IMR-90 (cell line): ENCODE data around the gene KRI1. TPM values are rescaled to one million over a fixed set of nuclear protein-coding genes. Genes with fewer than 3 reads are reported as not detected.

Experiments used
- ATAC-seq: fragments of 200-7000 bp; cut with Tn5 transposase; 2 replicates; pipeline ENCODE4 v1.9.1; 2020; ENCODE audit warnings: low read depth, mild to moderate bottlenecking, moderate library complexity
- BruUV-seq: library from RNA; stranded (reverse); fragments of 400-500 nt; replicated peaks from 2 replicates; lab custom pipeline; 2021; lab: Mats Ljungman, UMichigan
- CTCF ChIA-PET: fragments of 300-600 bp; formaldehyde crosslinking; extraction: SDS; loops from one replicate; lab custom pipeline; 2021; ENCODE audit warnings: antibody characterized with exemption; lab: Yijun Ruan, JAX
- POLR2A ChIA-PET: fragments of 300-600 bp; sonication (Branson Sonifier 250); formaldehyde crosslinking; loops from one replicate; lab custom pipeline; 2022; ENCODE audit warnings: antibody characterized with exemption; ENCODE audit not compliant: unreplicated experiment; lab: Charles Lee
- DNase-seq: peaks from one replicate; pipeline ENCODE4 v3.0.0; 2013
- H2AFZ ChIP-seq: replicated peaks from 2 replicates; pipeline ENCODE3; 2013; ENCODE audit warnings: low read length, mild to moderate bottlenecking; ENCODE audit not compliant: poor library complexity
- H2AK5ac ChIP-seq: 2 replicates; pipeline ENCODE4 v1.6.1; 2013; ENCODE audit warnings: low read depth, low read length, inconsistent platforms
- H2AK9ac ChIP-seq: replicated peaks from 2 replicates; pipeline ENCODE3; 2013; ENCODE audit warnings: mild to moderate bottlenecking, low read depth, low read length, moderate library complexity; ENCODE audit not compliant: poor library complexity
- H2BK120ac ChIP-seq: 2 replicates; pipeline ENCODE4 v1.6.1; 2013; ENCODE audit warnings: low read depth, low read length, inconsistent platforms
- H2BK15ac ChIP-seq: 3 replicates; pipeline ENCODE4 v1.6.1; 2013; ENCODE audit warnings: low read depth, low read length, inconsistent platforms
- H2BK20ac ChIP-seq: 2 replicates; pipeline ENCODE4 v1.6.1; 2013; ENCODE audit warnings: low read depth, mild to moderate bottlenecking, inconsistent platforms, low read length, moderate library complexity
- H2BK5ac ChIP-seq: 2 replicates; pipeline ENCODE4 v1.6.1; 2013; ENCODE audit warnings: mild to moderate bottlenecking, low read depth, low read length, inconsistent platforms; ENCODE audit not compliant: poor library complexity, severe bottlenecking
- H3K14ac ChIP-seq: replicated peaks from 2 replicates; pipeline ENCODE4 v1.6.1; 2013; ENCODE audit warnings: low read depth, low read length, inconsistent platforms
- H3K18ac ChIP-seq: 2 replicates; pipeline ENCODE4 v1.6.1; 2013; ENCODE audit warnings: low read depth, low read length, control low read depth
- H3K23ac ChIP-seq: 2 replicates; pipeline ENCODE4 v1.6.1; 2013; ENCODE audit warnings: low read depth, low read length, inconsistent platforms
- H3K27ac ChIP-seq: 2 replicates; pipeline ENCODE4 v1.5.1; 2013; ENCODE audit warnings: mild to moderate bottlenecking, control low read depth, low read length; ENCODE audit not compliant: insufficient read depth
- H3K27me3 ChIP-seq: 2 replicates; pipeline ENCODE4 v1.6.1; 2013; ENCODE audit warnings: low read length; ENCODE audit not compliant: control insufficient read depth, insufficient read depth
- H3K36me3 ChIP-seq: 2 replicates; pipeline ENCODE4 v1.6.1; 2013; ENCODE audit warnings: low read length, mixed read lengths; ENCODE audit not compliant: control insufficient read depth, insufficient read depth
- H3K4ac ChIP-seq: 2 replicates; pipeline ENCODE4 v1.6.1; 2013; ENCODE audit warnings: low read depth, low read length, inconsistent platforms
- H3K4me1 ChIP-seq: 2 replicates; pipeline ENCODE4 v1.6.1; 2013; ENCODE audit warnings: low read length, mixed read lengths; ENCODE audit not compliant: control insufficient read depth, insufficient read depth
- H3K4me2 ChIP-seq: 2 replicates; pipeline ENCODE4 v1.6.1; 2013; ENCODE audit warnings: low read depth, mild to moderate bottlenecking, control low read depth, low read length, moderate library complexity
- H3K4me3 ChIP-seq: 2 replicates; pipeline ENCODE4 v1.5.1; 2013; ENCODE audit warnings: low read depth, mild to moderate bottlenecking, control low read depth, low read length, moderate library complexity; ENCODE audit not compliant: insufficient read depth
- H3K56ac ChIP-seq: 2 replicates; pipeline ENCODE4 v1.6.1; 2013; ENCODE audit warnings: low read length, inconsistent platforms; ENCODE audit not compliant: insufficient read depth; ENCODE audit errors: extremely low read depth
- H3K79me1 ChIP-seq, 2 experiments: 2 replicates each; pipeline ENCODE4 v1.6.1; 2013; ENCODE audit warnings: low read length in 2 of 2, inconsistent platforms in 1 of 2, low read depth in 1 of 2
- H3K9ac ChIP-seq: 2 replicates; pipeline ENCODE4 v1.6.1; 2013; ENCODE audit warnings: low read depth, low read length, control low read depth
- H3K9me1 ChIP-seq: 2 replicates; pipeline ENCODE4 v1.6.1; 2013; ENCODE audit warnings: low read length, inconsistent platforms; ENCODE audit not compliant: insufficient read depth
- H3K9me3 ChIP-seq: 2 replicates; pipeline ENCODE4 v1.6.1; 2013; ENCODE audit warnings: low read length; ENCODE audit not compliant: control insufficient read depth, insufficient read depth
- H4K20me1 ChIP-seq: 2 replicates; pipeline ENCODE4 v1.6.1; 2013; ENCODE audit warnings: low read length, inconsistent platforms; ENCODE audit not compliant: insufficient read depth
- H4K5ac ChIP-seq: 2 replicates; pipeline ENCODE4 v1.6.1; 2013; ENCODE audit warnings: mild to moderate bottlenecking, low read depth, low read length, control low read depth
- H4K8ac ChIP-seq, 2 experiments: 2 replicates each; pipeline ENCODE4 v1.6.1; 2013; ENCODE audit warnings: low read depth in 2 of 2, low read length in 2 of 2, control low read depth in 1 of 2, inconsistent platforms in 1 of 2
- H4K91ac ChIP-seq: 2 replicates; pipeline ENCODE4 v1.6.1; 2013; ENCODE audit warnings: low read depth, low read length, inconsistent platforms; ENCODE audit not compliant: insufficient read depth
- BHLHE40 ChIP-seq: fragments of 150-350 bp; IDR thresholded peaks from 2 replicates; pipeline ENCODE4 v1.6.1; 2016; ENCODE audit warnings: mild to moderate bottlenecking, low read depth, low read length
- CEBPB ChIP-seq: IDR thresholded peaks from 2 replicates; pipeline ENCODE4 v1.6.1; 2012; ENCODE audit warnings: low read depth, low read length, improper control_type of control experiment
- CTCF ChIP-seq: conservative IDR thresholded peaks from 2 replicates; pipeline ENCODE4 v1.5.1; 2012; ENCODE audit warnings: mild to moderate bottlenecking, low read depth, low read length, improper control_type of control experiment
- ELK1 ChIP-seq: fragments of 150-350 bp; IDR thresholded peaks from 2 replicates; pipeline ENCODE4 v1.6.1; 2016; ENCODE audit warnings: low read depth, mild to moderate bottlenecking, low read length, moderate library complexity, borderline replicate concordance
- FOS ChIP-seq: fragments of 150-350 bp; IDR thresholded peaks from 2 replicates; pipeline ENCODE4 v1.6.1; 2016; ENCODE audit warnings: low read depth, low read length
- MAFK ChIP-seq: IDR thresholded peaks from 2 replicates; pipeline ENCODE4 v1.6.1; 2012; ENCODE audit warnings: low read depth, low read length, improper control_type of control experiment
- MAZ ChIP-seq: IDR thresholded peaks from 2 replicates; pipeline ENCODE4 v1.6.1; 2012; ENCODE audit warnings: low read depth, mild to moderate bottlenecking, low read length, improper control_type of control experiment, moderate library complexity, borderline replicate concordance
- MXI1 ChIP-seq: IDR thresholded peaks from 2 replicates; pipeline ENCODE4 v1.6.1; 2012; ENCODE audit warnings: low read depth, mild to moderate bottlenecking, low read length, moderate library complexity, borderline replicate concordance
- NFE2L2 ChIP-seq: fragments of 150-350 bp; IDR thresholded peaks from 2 replicates; pipeline ENCODE4 v1.6.1; 2016; ENCODE audit warnings: low read depth, mild to moderate bottlenecking, low read length
- POLR2A ChIP-seq: IDR thresholded peaks from 2 replicates; pipeline ENCODE4 v1.6.1; 2012; ENCODE audit warnings: mild to moderate bottlenecking, low read depth, low read length
- RAD21 ChIP-seq: IDR thresholded peaks from 2 replicates; pipeline ENCODE4 v1.6.1; 2012; ENCODE audit warnings: low read length, improper control_type of control experiment
- RCOR1 ChIP-seq: IDR thresholded peaks from 2 replicates; pipeline ENCODE4 v1.6.1; 2012; ENCODE audit warnings: mild to moderate bottlenecking, low read length, improper control_type of control experiment; ENCODE audit not compliant: insufficient replicate concordance
- SMC3 ChIP-seq: fragments of 150-350 bp; IDR thresholded peaks from 2 replicates; pipeline ENCODE4 v1.6.1; 2016; ENCODE audit warnings: low read depth, mild to moderate bottlenecking, antibody characterized with exemption, low read length, moderate library complexity
- WGBS, 2 experiments: methylation state at CpG; one replicate each; pipeline versions ENCODE4 v1.1.5 to v1.1.7; 2013; ENCODE audit warnings: missing lambda C conversion rate in 2 of 2; ENCODE audit not compliant: insufficient read length in 1 of 2; ENCODE audit errors: extremely low coverage in 2 of 2; 5-methylcytosine and 5-hydroxymethylcytosine counted together
- dilution Hi-C: fragments of 300-500 bp; cut with HindIII; formaldehyde crosslinking; loops from one replicate; pipeline ENCODE4 v1.14.3; 2018; ENCODE audit warnings: low sequenced_read_pairs; ENCODE audit not compliant: unreplicated experiment
- in situ Hi-C: fragments of 300-500 bp; cut with MboI; formaldehyde crosslinking; loops from 3 replicates; pipeline ENCODE4 v1.14.3; 2019; ENCODE audit warnings: low sequenced_read_pairs, inconsistent platforms, mixed read lengths
- intact Hi-C: fragments of 100-400 bp; cut with micrococcal nuclease; formaldehyde crosslinking; loops from 2 replicates; pipeline ENCODE4 v1.10.0; 2022
- polyA plus RNA-seq, 3 experiments: library from polyadenylated mRNA; depleted of rRNA; stranded (reverse); fragments of >200 nt; gene quantifications; 2 replicates each; pipeline ENCODE4 v1.2.3, GENCODE V29; 2012; ENCODE audit warnings: low replicate concordance in 1 of 3
- total RNA-seq: library from RNA; depleted of rRNA; stranded (reverse); fragments of >200 nt; gene quantifications from 2 replicates; pipeline ENCODE4 v1.2.3, GENCODE V29; 2012
- TF ChIP-seq, protein P1 (sequence below): fragments of 150-350 bp; IDR thresholded peaks from 2 replicates; pipeline ENCODE4 v1.6.1; 2017; ENCODE audit warnings: mild to moderate bottlenecking, antibody characterized with exemption, low read length, low read depth

Gene KRI1
- total and polyA plus RNA-seq, 2 of the 4 experiments (the other 2 are of a cell fraction), result 5.7 to 13.3 TPM

- H3K9me3 ChIP-seq, result no peaks in the 10 kb centered on the region
- H2AFZ ChIP-seq, result peak overlapping the region; percentile 91
- no peak overlapping the region for H3K9ac ChIP-seq
- H3K4me3 ChIP-seq, result no peak overlapping the region
- no peak overlapping the region for H2AK5ac ChIP-seq
- H3K18ac ChIP-seq, result no peak overlapping the region
- 36% methylated on average over 22 of the region's 31 CpGs; no CpG with 5 or more reads in 1 of the 2 experiments for WGBS, 2 experiments
- dilution Hi-C loops (no loop called here), in situ Hi-C loops (loop anchor here (5.0 kb wide), 1 partner anchor 61 kb away; no protein-coding TSS in a partner anchor), intact Hi-C loops (loop anchor here (1.0 kb wide), 2 partner anchors 63 to 118 kb away; no protein-coding TSS in a partner anchor)
- H3K27ac ChIP-seq, result no peak overlapping the region
- H3K36me3 ChIP-seq, result no peaks in the 10 kb centered on the region
- H4K8ac ChIP-seq, result no peak overlapping the region
- no peak overlapping the region for H3K56ac ChIP-seq
- H2BK15ac ChIP-seq, result no peak overlapping the region
- no peak overlapping the region for H3K14ac ChIP-seq
- peak overlapping the region; percentile 43; the same call in 1 of the 2 replicates for H3K4me2 ChIP-seq
- no TSS peak for BruUV-seq
- H4K91ac ChIP-seq, result no peak overlapping the region
- POLR2A ChIA-PET, result interaction anchor here (0.6 kb wide), 2 partner anchors 24 to 81 kb away, joined by 5 to 8 read pairs; no protein-coding TSS in a partner anchor
- H3K23ac ChIP-seq, result no peak overlapping the region
- H3K4me1 ChIP-seq, result peaks cover 1% of the 10 kb centered on the region; the same call in 1 of the 2 replicates
- ATAC-seq (peak; percentile 99), DNase-seq (peak; percentile 90)
- H2AK9ac ChIP-seq, result peak overlapping the region; percentile 80
- no peak overlapping the region for H2BK20ac ChIP-seq
- no peak overlapping the region for H2BK120ac ChIP-seq
- H3K27me3 ChIP-seq, result peaks cover 1% of the 10 kb centered on the region
- no peak overlapping the region for H2BK5ac ChIP-seq
- no peaks in the 10 kb centered on the region for H3K9me1 ChIP-seq
- H4K5ac ChIP-seq, result no peak overlapping the region
- H3K4ac ChIP-seq, result no peak overlapping the region
- no peaks in the 10 kb centered on the region for H3K79me1 ChIP-seq
- CTCF ChIA-PET, result interaction anchor here (0.5 to 3.1 kb wide), 16 partner anchors 10 to 284 kb away, joined by 3 to 38 read pairs (median 4); partner anchors contain the start of gene KEAP1
- no peaks in the 10 kb centered on the region; the same call in 1 of the 2 replicates for H4K20me1 ChIP-seq
- 0 out of 2 replicates have a peak, but pooled peaks have one; percentile 7 for TF ChIP-seq BHLHE40
- TF ChIP-seq, protein P1, sequence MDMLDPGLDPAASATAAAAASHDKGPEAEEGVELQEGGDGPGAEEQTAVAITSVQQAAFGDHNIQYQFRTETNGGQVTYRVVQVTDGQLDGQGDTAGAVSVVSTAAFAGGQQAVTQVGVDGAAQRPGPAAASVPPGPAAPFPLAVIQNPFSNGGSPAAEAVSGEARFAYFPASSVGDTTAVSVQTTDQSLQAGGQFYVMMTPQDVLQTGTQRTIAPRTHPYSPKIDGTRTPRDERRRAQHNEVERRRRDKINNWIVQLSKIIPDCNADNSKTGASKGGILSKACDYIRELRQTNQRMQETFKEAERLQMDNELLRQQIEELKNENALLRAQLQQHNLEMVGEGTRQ, result peak; percentile 84
- no peak for TF ChIP-seq ELK1
- TF ChIP-seq MAFK, result no peak
- TF ChIP-seq FOS, result no peak
- peak; percentile 26; the same call in 1 of the 2 replicates for TF ChIP-seq MAZ
- peak; percentile 48; the same call in 1 of the 2 replicates for TF ChIP-seq POLR2A
- no peak for TF ChIP-seq CEBPB
- no peak for TF ChIP-seq NFE2L2
- TF ChIP-seq RCOR1, result no peak
- TF ChIP-seq CTCF, result peak; percentile 99
- peak; percentile 99 for TF ChIP-seq SMC3
- peak; percentile 99 for TF ChIP-seq RAD21
- TF ChIP-seq MXI1, result peak; percentile 53; the same call in 1 of the 2 replicates
Measured at GRCh38 chr19:10580979-10581631, 15.3 kb upstream of the KRI1 start.
